Islet of Langerhans (tissue), 1 donor: ENCODE measurements around the gene RNF223.
"Not testable (repeated sequence)": the region's sequence is repeated elsewhere in the genome, so short reads cannot be mapped to it uniquely, and the experiment has no call there.

Experiments used
- FAIRE-seq: peaks from one replicate; lab custom pipeline; 2011; peaks lifted over from hg19 to GRCh38; lab: Jason Lieb, UNC

RNF223 gene

DNA sequence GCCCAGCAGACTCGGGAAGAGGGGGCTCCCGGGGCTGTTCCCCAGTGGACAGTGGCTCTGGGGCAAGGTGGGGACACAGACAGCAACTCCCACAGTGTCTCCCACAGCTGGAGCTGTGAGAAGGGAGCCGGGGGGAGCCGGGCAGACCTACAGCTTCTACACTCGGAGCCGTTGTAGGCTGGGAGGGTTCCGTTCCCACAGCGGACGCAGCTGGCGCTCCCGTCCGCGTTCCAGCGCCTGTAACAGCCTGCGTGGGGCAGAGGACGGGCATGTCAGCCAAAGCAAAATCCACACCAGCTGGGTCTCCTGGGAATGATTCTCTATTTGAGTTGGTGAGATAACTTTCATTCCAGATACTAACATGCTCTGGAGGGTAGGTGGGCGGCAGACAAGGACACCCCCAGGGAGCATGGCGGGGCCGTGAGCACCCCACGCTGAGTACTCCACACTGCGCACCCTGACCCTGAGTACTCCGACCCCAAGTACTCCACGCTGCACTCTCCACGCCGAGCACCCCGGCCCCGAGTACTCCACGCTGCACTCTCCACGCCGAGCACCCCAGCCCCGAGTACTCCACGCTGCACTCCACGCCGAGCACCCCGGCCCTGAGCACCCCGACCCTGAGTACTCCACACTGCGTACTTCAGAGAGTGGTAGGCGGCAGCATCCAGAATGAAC lies 13.4 kb upstream of the RNF223 start:
- no peak for FAIRE-seq

DNA sequence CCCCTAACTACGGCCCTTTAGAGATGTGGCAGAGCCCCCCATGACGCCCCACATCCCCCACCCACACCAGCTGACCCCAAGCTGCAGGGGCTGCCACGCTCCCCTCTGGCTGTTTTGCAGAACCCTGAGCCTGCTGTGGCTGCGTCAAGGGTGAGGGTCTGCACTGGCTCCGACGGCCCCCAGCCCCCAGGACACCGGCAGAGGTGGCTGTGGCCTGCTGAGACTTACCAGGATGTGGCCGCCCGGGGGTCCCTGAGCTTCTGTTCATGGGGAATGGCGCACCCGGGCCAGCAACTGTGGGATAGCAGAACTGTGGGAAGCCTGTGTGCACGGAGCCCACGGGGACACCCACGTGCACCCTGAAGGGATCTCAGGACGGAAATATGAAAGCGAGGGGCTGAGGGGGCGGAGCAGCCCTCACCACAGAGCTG lies 12.8 kb upstream of the RNF223 start:
- no peak for FAIRE-seq

DNA sequence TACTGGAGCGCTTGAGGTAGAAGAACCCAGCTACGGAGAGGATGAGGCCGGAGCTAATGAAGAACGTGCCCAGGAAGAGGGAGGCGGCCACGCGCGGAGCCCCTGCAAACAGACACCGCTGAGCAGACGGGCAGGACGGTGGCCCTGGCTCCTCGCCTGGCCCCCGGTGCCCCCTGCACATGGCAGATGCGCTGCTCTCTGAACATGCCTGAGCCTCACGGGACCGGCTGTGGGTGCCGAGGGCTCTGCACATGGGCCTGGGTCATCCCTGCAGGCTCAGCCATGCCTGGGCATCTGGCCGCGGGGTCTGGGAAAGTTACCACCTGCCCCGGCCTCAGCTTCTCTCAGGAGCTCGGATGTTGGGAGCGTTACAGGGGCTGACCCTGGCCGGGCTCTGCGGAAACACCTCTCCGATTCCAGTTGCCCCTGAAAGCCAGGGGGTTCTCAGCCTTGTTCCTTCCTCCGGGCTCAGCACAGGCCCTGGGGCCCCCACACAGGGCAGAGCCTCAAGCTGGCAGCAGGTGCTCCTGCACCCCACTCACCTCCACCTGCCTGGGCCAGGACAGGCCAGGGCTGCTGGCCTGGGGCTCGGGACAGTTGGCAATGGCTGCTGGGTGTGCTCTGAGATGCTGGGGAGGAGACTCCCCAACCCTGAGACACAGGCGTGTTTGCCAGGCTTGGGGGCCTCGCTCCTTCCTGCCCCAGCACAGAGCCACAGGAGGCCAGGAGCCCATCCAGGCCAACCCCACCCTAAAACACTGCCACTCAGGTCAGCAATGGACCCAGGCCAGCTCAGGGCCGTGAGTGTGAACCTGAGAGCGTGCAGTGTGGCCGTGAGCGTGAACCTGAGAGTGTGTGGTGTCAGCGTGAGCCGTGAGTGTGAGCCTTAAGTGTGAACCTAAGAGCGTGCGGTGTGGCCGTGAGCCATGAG lies 12.1 kb upstream of the RNF223 start:
- FAIRE-seq = no peak

DNA sequence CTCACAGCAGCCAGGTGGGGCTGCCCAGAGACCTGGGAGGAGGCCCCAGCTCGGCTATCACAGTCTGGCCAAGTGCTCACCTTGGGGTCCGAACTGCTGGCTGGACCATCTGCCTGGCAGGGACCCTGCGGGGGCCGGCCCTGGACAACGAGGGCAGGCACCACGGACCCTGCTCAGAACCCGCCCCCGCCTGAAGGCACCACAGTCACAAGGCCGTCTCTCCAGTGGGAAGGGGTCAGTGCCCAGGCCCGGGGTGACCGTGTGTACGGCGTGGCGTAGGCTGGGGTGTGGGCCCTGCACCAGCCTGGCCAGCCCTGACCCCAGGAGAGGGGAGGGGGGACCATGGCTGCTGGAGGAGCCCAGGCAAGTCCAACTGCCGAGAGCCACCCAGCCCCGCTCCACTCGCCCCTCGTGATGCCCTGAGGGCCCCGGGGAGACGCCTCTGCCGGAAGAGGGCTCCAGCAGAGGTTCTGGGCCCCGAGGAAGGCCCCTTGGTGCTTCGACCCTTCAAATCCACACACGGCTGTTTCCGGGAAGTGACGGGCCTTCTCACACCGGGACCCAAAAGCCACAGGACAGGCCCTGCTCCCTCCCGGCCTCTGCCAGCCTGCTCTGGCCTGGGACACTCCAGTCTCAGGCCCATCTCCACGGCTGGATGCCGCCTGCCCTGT lies 11.2 kb upstream of the RNF223 start:
- no peak for FAIRE-seq

DNA sequence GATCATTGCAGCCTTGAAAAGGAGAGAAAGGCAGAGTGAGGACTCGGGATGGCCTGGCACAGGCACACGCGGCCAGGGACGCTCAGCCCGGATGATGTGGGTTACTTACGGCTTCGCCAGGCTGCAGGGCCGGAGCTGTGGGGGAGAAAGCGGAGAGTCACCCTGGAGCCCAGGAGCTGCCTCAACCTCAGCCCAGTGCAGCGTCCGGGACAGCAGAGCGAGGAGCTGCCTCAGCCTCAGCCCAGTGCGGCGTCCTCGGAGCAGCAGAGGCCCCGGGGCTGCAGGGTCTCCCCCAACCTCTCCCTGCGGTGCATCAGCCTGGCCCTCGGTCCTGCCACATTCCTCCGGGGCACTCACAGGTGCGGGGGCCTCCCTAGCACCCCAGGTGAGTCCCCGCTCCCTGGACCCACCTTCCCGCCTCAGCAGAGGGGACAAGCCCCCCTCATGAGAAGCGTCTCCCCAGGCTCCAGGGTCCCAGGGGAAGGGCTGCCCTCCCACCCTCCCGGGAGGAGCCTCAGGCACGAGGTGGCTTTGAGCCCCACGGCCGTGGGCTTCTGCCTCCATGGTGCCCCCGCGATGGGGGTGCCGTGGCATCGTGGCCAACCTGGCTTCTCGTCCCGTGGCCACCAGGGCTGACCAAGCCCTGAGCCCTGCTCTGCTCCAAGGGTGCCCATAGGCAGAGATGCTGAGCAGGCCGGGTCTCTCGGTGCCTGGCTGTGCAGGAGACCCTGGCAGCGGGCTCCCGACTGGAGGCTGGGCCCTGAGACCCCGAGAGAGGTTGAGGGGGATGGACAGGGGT lies 10.5 kb upstream of the RNF223 start:
- FAIRE-seq = no peak

DNA sequence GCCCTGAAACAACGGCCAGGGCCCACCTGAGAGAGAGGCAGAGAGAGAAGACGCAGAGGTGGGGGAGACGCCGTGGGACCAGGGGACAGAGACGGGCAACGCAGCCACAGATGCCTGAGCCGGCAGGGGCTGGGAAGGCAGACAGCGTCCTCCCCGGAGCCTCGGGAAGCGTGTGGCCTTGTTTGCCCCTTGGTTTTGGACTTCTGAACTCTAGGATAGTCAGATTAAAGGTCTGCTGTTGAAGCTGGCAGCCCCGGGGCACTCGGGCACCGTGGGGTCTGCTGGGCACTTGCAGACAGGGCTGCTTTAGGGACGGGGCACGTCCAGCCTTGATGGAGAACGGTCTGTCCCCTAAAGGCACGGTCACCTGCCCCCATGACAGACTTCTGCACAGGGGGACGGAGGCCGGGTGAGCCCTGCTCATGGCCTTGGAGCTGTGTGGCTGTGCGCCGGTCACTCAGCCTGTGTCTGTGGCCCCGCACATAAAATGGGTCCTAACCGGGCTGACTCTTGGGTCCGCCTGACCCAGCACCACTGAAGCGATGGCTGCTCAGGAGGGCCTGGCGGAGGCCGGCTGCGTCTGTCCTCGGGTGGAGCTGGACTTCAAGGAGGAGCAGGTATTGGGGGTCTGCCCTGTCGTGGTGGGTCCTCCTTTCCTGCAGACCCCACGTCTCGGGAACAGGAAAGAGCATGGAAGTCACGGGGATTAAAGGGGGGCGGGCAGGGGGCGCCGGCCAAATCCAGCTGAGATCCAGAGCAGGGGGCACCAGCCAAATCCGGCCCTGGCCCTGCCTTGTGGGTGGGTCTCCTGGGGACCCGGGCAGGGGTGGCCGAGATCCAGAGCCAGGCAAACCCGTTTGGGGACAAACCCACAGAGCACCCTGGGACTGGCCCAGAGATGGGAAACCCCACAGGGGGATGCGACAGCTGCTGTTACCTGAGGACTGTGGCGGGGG lies 9.6 kb upstream of the RNF223 start:
- no peak for FAIRE-seq

DNA sequence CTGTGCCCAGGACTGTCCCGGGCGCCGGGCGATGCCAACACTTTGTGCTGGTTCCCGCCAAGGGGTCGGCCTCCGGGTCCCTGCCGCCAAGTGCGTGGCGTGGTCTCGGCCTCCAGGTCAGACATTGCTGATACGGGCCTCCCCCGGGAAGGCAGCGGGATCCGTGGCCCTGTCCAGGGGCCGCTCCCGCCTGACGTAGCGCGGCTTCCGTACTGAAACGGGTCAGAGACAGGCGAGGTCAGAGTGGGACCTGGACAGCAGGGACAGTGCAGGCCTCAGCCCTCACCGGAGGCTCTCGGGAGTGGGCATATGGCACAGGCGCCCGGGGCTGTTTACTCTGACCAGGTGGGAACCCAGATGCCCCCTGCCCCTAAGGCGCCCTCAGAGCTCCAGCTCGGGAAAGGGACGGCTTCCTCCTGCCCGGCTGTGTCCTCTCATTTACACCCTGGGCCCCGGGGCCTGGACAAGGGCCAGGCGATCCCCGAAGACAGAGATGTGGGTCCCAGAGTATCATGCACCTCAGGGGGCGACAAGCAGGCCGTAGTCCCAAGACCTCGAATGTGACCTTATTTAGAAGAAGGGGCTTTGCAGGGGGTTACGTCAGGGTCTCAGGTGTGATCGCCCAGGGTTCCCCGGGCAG lies 8.8 kb upstream of the RNF223 start:
- no peak for FAIRE-seq

DNA sequence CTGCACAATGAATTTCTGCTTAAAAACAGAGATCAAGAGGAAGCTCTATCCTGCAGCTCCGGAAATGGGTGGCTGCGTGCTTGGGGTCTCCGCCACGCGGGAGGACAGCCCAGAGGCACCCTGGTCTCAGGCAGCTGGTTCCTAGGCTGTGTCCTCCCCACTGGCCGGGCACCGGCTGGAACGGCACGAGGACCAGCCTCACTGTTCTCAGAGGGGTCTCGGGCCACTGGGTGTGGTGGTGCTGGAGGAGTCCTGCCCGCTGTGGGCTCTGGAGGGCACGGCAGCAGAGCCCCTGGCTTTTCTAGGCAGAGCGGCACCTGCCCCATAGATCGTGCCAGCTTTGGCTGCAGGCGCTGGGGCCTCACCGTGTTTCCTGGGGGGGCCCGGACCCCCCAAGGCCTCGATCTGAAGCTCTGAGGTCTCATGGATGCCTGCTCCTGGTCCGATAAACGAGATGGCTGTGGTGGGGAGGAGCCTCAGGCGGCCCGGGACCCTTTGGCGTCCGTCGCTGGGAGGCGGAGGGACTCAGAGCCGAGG lies 8.2 kb upstream of the RNF223 start:
- no peak for FAIRE-seq

DNA sequence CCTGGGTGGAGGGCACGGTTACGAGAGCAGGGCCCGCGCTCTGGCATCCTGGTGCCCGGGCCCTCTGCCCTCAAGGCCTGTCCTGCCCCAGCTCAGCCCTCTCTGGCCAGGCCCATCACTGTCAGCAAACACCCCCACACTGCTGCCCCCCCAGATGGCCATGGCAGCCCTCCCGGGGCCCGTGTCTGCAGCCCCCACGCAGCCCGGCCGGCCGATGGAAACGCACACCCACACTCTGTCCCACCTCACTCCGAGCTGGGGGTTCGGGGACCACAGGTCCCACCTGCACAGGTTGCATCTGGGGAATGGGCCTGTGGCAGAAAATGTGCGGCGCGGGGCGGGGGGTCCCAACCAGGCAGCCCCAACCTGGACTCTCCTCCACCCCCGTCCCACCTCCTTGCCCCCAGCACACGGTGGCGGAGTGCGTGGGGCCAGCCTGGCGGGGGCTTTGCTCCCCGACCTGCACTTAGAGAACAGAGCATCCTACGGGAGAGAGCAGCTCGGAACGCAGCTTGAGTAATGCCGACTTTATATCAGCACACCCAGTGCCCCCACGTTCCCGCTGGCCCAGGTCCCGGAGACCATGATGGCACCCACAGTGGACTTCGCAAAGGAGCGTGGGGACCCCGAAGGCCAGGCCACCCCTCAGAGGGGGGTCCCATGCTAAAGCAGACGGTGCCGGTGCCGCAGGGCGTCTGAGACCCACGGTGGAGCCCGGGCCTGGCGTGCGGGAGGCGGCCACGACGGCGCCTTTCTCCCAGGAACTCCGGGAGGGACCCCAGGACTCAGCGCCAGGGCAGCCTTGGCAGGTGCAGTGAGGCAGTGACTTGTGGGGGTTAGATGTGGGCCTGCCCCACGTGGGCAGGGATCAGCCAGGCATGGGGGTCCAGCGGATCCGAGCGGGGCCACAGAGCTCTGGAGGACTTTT lies 7.5 kb upstream of the RNF223 start:
- FAIRE-seq = no peak

DNA sequence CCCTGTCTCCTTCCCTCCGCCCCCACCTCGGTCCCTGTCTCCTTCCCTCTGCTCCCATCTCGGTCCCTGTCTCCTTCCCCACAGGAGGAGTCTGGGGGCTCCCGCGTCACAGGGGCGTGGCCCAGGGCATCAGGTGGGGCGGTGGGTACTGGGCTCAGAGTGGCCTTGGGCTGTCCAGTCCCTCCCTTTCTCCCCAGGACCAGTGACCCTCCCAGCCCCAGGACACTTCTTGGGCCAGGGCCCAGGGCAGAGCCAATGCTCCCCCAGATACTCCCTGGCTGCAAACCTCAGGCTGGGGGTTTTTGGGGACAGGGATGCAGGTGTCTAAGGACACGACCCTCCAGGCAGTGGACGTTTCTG lies 6.8 kb upstream of the RNF223 start:
- no peak for FAIRE-seq

DNA sequence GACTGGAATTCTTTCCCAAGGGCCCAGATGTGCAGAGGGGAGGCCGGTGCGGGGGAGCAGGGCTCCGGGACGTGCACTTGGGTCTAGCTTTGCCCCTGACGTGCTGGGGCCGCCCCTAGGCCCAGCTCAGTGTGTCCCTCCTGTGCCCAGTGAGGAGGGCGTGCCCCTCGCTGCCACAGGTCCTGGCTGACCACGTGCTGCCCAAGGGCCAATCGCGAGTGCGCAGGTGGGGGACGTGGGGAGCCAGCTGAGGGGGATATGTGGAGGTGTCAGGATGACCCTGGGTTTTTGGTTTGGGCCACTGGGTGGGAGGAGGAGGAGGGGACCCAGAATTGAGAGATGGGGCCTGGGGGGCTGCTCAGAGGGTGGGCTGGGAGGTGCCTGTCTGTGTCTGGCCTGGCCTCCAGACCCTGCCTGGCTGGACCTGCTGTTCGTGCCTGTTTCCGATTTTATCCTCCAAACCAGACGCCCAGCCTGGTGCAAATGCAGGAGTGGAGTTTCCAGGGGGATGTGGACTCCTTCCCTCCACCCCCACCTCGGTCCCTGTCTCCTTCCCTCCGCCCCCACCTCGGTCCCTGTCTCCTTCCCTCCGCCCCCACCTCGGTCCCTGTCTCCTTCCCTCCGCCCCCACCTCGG lies 6.1 kb upstream of the RNF223 start:
- no peak for FAIRE-seq

DNA sequence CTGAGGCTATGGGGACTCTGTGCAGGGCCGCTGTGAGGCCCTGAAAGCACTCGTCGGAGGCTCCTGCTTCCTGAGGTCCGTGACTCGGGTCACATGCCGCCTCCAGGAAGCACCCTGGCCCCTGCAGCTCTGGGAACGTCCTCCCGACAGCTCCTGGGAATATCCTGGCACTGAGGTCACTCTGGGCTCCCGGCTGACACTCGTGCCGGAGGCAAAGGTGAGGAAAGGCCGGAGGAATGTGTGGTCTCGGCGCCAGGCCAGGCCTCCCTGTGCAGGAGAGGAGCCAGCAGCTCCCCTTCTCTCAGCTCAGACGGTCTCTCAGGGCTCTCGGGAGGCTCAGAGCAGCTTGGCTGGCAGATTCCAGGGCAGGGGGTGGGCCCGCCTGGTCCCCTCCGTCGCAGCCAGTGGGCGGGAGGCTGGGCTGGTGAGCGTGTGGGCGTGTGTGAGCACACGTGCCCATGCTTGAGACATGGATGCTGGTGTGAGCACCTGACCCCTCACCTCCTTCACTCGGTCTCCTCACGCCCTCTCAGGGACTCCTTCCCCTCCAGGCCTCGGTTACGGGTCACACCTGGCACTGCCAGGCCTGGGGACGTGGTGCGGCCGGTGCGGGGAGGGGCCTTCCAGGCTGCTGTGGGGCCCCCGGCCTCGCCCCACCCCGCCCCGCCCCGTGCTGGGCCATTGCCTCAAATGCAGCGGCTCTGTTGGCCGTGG lies 5.5 kb upstream of the RNF223 start:
- no peak for FAIRE-seq

DNA sequence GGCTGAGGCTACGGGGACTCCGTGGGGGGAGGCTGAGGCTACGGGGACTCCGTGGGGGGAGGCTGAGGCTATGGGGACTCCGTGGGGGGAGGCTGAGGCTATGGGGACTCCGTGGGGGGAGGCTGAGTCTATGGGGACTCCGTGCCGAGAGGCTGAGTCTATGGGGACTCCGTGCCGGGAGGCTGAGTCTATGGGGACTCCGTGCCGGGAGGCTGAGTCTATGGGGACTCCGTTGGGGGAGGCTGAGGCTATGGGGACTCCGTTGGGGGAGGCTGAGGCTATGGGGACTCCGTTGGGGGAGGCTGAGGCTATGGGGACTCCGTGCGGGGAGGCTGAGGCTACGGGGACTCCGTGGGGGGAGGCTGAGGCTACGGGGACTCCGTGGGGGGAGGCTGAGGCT lies 3.3 kb upstream of the RNF223 start:
- not testable (repeated sequence) for FAIRE-seq

DNA sequence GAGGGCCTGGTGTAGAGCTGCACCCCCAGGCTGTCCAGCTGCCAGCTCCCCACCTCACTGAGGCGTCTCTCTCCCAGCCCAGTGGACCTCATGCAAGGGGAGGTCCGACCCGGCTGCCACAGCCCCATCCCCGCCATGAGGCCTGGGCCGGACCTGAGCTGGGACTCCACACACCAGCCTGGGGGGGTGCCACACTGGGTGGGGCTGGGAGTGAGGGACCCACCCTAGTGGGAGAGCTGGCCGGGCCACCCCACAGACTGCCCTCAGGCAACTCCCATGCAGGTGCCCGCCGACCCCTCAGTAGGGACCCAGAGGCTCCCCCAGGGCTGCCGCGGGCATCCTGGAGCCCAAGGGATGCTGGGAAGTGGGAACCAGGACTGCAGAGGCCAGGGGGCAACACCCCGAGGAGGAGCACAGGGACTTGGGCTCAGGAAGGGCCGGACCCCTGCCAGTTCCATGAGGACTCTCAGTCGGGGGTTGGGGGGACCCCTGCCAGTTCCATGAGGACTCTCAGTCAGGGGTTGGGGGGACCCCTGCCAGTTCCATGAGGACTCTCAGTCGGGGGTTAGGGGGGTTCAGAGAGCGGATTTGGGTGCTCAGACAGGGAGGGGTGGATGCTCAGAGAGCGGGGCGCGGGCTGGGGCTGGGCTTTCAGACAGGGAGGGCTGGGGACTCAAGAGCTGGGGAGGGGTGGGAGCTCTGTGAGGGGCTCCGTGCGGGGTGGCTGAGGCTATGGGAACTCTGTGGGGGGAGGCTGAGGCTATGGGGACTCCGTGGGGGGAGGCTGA lies 1.2 kb upstream of the RNF223 start:
- FAIRE-seq = no peak

DNA sequence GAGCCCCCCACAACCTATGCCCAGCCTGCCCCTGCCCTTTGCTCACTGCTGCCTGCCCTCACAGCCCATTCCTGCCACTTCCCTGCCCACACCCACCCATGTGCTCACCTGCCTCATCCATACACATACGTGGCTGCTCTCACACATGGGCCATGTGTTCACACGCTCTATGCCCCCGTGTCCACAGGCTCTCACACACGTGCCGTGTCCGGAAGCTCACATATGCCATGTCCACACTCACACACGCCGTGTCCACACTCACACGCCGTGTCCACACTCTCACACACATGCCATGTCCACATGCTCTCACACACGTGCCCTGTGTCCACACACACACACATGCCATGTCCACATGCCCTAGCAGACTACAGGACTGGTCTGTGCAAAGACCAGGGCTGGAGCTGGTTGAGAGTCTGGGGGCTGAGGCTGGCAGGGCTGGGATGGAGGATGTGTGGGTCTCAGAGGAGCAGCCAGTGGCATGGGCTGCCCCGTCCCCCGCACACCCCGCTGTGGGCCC lies 583 bp upstream of the RNF223 start:
- FAIRE-seq = no peak

DNA sequence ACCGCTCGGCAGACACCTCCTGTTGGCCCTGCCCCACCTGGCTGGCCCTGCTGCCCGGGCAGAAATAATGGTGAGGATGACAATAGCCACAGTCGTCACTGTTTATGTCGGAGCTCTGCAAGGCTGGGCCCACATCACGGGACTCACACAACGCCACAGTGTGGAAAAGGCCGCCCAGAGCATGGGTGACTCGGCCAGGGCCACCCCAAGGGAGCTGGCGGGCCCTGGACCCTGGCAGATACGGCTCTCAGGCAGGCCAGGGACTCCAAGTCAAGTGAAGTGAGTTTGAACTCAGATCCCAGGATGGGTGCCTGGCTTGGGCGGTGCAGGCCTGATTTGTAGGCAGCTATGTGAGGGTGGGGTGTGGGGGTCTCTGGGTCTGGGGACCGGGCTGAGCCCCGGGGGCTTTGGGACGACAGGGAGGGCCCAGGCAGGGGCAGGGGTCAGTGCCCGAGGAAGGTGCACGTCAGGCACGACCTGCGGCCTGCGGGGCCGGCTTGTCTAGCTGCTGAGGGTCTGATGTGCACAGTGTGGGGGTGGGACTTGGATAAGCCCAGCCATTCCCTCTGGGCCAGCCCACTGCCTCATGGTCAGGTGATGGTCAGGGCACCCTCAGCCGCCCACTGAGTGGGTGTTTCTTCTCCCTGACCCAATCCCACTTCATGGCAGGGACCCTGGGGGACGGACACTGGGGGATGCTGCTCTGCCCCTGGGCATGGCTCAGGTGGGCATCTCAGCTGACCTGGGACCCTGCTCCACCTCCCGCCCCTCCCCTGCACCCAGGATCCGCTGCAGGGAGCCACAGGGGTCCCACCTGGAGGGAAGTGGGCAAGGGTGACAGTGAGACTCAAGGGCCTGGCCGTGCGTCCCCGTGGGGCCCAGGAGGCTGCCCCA lies 1.0 kb downstream of the RNF223 start:
- FAIRE-seq = no peak
